ENCODE measurements around the gene ILDR1. TPM values are rescaled to one million over a fixed set of nuclear protein-coding genes. Genes with fewer than 3 reads are reported as not detected.

ILDR1 gene
- total RNA-seq, 1 donor from 2014 or later = 0.16 TPM

DNA sequence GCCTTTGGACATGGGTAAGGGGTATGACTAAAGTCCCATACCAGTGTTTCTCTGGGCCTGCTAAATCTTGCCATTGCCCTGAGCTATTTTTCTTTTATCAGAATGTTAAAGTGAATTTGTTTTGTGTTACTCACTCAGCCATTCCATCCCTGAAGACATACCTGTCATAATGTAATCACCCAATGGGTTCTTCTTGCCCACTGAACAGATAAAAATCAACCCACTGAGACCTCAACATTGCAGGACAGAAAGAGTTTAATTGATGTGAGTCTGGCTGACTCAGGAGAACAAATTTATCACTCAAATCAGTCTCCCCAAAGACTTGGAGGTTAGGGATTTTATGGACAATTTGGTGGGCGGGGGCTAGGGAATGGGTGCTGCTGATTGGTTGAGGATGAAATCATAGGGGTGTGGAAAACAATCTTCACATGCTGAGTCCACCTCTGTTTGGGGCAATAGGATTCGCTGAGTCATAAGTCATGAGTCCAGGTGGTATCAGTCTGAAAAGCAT, 47.4 kb downstream of the ILDR1 start:
- H3K4me3 Mint-ChIP-seq = no peak overlapping the region

GRCh38 chr3:121970047-121970446, 52.0 kb downstream of the ILDR1 start:
- H3K27ac Mint-ChIP-seq = no peak overlapping the region
- intact Hi-C loops (cut with micrococcal nuclease) = no loop called here
- peaks cover 11% of the 10 kb centered on the region for H3K9me3 Mint-ChIP-seq
- H3K4me1 Mint-ChIP-seq = peaks cover 5% of the 10 kb centered on the region
- no peak for DNase-seq
- peaks cover 3% of the 10 kb centered on the region for H3K36me3 Mint-ChIP-seq (ENCODE audit: low read depth)
- H3K4me3 Mint-ChIP-seq = no peak overlapping the region
- H3K27me3 Mint-ChIP-seq = peaks cover 9% of the 10 kb centered on the region

More for the DNA sequence above, 47.4 kb downstream of the ILDR1 start:
- intact Hi-C loops (cut with micrococcal nuclease) = no loop called here
- DNase-seq = no peak
- H3K36me3 Mint-ChIP-seq (ENCODE audit: low read depth) = peaks cover 3% of the 10 kb centered on the region
- H3K4me1 Mint-ChIP-seq = peaks cover 5% of the 10 kb centered on the region
- H3K27ac Mint-ChIP-seq = no peak overlapping the region
- H3K27me3 Mint-ChIP-seq = no peaks in the 10 kb centered on the region
- H3K9me3 Mint-ChIP-seq = peaks cover 20% of the 10 kb centered on the region

DNA sequence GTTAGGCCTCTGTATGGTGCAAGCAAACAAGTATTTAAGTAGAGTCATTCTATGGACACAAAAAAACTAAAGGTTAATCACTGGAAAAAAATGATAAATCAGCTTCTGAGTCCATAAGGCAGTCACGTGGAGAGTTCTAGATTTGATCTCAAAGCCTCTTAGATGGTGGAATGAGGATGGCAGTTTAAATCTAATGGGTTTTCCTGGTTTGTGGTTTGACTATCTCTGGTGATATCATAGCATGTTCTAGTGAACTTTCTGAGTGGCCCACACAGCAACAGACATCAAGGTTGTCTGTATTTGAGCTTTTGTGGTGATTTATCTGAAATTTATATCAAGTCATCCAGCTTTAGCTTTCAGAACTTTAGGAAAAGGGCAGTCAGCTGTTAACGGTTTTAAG, 52.4 kb downstream of the ILDR1 start:
- peaks cover 10% of the 10 kb centered on the region for H3K9me3 Mint-ChIP-seq
- H3K27ac Mint-ChIP-seq = no peak overlapping the region
- peaks cover under 1% of the 10 kb centered on the region for H3K36me3 Mint-ChIP-seq (ENCODE audit: low read depth)
- peaks cover 5% of the 10 kb centered on the region for H3K4me1 Mint-ChIP-seq
- H3K27me3 Mint-ChIP-seq = peaks cover 9% of the 10 kb centered on the region
- H3K4me3 Mint-ChIP-seq = no peak overlapping the region
- intact Hi-C loops (cut with micrococcal nuclease) = no loop called here
- DNase-seq = no peak

GRCh38 chr3:121963608-121964007, 58.4 kb downstream of the ILDR1 start:
- no peak for DNase-seq
- intact Hi-C loops (cut with micrococcal nuclease) = no loop called here
- Mint-ChIP-seq H3K36me3 (ENCODE audit: low read depth) (no peaks in the 10 kb centered on the region), H3K4me3 (no peak overlapping the region), H3K27ac (no peak overlapping the region), H3K9me3 (peaks cover 18% of the 10 kb centered on the region), H3K27me3 (peaks cover 9% of the 10 kb centered on the region), H3K4me1 (no peaks in the 10 kb centered on the region)

GRCh38 chr3:121962443-121962842, 59.6 kb downstream of the ILDR1 start:
- peaks cover 21% of the 10 kb centered on the region for H3K9me3 Mint-ChIP-seq
- DNase-seq = no peak
- no peaks in the 10 kb centered on the region for H3K4me1 Mint-ChIP-seq
- H3K36me3 Mint-ChIP-seq (ENCODE audit: low read depth) = no peaks in the 10 kb centered on the region
- intact Hi-C loops (cut with micrococcal nuclease) = no loop called here
- H3K27ac Mint-ChIP-seq = no peak overlapping the region
- H3K4me3 Mint-ChIP-seq = no peak overlapping the region
- H3K27me3 Mint-ChIP-seq = peaks cover 9% of the 10 kb centered on the region

DNA sequence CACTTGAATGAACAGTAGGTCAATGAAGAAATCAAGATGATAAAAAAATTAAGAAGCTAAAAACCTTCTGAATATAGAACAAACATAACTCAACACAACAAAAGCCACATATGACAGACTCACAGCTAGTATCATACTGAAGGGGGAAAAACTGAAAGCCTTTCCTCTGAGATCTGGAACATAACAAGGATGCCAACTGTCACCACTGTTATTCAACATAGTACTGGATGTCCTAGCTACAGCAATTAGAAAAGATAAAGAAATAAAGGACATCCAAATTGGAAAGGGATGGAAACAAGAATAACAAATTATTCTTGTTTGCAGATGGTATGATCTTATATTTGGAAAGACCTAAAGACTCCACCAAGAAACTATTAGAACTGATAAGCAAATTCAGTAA, 60.8 kb downstream of the ILDR1 start:
- intact Hi-C loops (cut with micrococcal nuclease) = no loop called here

DNA sequence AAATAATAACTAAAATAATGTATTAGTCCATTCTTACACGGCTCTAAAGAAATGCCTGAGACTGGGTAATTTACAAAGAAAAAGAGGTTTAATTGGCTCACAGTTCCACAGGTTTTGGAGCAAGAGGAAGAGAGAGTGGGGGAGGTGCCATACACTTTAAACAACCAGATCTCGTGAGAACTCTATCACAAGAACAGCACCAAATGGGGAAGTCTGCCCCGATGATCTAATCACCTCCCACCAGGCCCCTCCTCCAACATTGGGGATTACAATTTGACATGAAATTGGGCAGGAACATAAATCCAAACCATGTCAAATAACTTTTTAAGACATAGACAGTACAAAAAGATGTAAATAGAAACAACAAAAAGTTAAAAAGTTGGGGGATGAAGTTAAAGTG, 63.2 kb downstream of the ILDR1 start:
- Mint-ChIP-seq H3K4me1 (no peaks in the 10 kb centered on the region), H3K27ac (no peak overlapping the region), H3K4me3 (no peak overlapping the region), H3K27me3 (no peaks in the 10 kb centered on the region), H3K9me3 (peaks cover 14% of the 10 kb centered on the region), H3K36me3 (ENCODE audit: low read depth) (peaks cover 2% of the 10 kb centered on the region)
- intact Hi-C loops (cut with micrococcal nuclease) = no loop called here
- no peak for DNase-seq

More for the DNA sequence above, 60.8 kb downstream of the ILDR1 start:
- Mint-ChIP-seq H3K27ac (no peak overlapping the region), H3K4me1 (no peaks in the 10 kb centered on the region), H3K9me3 (peaks cover 16% of the 10 kb centered on the region), H3K36me3 (ENCODE audit: low read depth) (no peaks in the 10 kb centered on the region), H3K27me3 (peaks cover 4% of the 10 kb centered on the region), H3K4me3 (no peak overlapping the region)
- no peak for DNase-seq

- H3K4me1 Mint-ChIP-seq = no peaks in the 10 kb centered on the region
- H3K4me3 Mint-ChIP-seq = no peak overlapping the region
- H3K36me3 Mint-ChIP-seq (ENCODE audit: low read depth) = peaks cover 2% of the 10 kb centered on the region
- no peak overlapping the region for H3K27ac Mint-ChIP-seq
- no peak for DNase-seq
- intact Hi-C loops (cut with micrococcal nuclease) = no loop called here
- no peaks in the 10 kb centered on the region for H3K27me3 Mint-ChIP-seq
- peaks cover 12% of the 10 kb centered on the region for H3K9me3 Mint-ChIP-seq
Measured at GRCh38 chr3:121957674-121958415, 64.2 kb downstream of the ILDR1 start.

GRCh38 chr3:121956363-121956762, 65.7 kb downstream of the ILDR1 start:
- peaks cover 6% of the 10 kb centered on the region for H3K36me3 Mint-ChIP-seq (ENCODE audit: low read depth)
- H3K4me1 Mint-ChIP-seq = no peaks in the 10 kb centered on the region
- no peak overlapping the region for H3K4me3 Mint-ChIP-seq
- DNase-seq = no peak
- no peak overlapping the region for H3K27ac Mint-ChIP-seq
- peaks cover 8% of the 10 kb centered on the region for H3K9me3 Mint-ChIP-seq
- intact Hi-C loops (cut with micrococcal nuclease) = no loop called here
- H3K27me3 Mint-ChIP-seq = no peaks in the 10 kb centered on the region

DNA sequence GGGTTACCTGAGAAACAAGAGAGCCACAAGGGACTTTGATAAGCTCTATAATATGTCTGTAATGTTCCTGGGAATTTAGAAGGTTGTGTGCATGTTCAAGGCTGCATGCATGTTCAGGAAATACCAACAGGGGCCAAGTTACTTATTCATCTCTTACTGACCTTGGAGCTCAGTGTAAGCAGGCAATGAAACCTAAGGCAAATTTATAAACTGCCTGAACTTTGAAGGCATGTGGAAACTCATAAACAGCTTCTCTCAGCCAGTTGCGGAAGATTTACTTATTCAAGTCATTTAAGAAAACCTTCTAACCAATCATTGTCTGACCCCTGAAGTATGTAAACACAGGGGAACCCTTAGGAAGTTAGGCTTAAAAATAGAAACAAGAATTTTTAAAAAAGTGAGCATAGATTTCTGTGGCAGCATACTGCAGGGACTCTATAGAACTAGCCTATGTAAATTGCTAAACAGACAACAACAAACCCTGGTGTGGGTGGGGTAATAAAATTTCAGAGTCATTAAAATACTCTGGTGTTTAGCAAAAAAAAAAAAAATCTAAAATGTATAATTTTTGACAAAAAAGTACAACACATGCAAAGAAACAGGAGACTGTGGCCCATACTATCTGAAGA, 70.6 kb downstream of the ILDR1 start:
- Mint-ChIP-seq H3K27ac (no peak overlapping the region), H3K4me3 (no peak overlapping the region), H3K4me1 (no peaks in the 10 kb centered on the region), H3K9me3 (peaks cover 8% of the 10 kb centered on the region), H3K36me3 (ENCODE audit: low read depth) (peaks cover 13% of the 10 kb centered on the region), H3K27me3 (no peaks in the 10 kb centered on the region)
- intact Hi-C loops (cut with micrococcal nuclease) = no loop called here
- DNase-seq = no peak

DNA sequence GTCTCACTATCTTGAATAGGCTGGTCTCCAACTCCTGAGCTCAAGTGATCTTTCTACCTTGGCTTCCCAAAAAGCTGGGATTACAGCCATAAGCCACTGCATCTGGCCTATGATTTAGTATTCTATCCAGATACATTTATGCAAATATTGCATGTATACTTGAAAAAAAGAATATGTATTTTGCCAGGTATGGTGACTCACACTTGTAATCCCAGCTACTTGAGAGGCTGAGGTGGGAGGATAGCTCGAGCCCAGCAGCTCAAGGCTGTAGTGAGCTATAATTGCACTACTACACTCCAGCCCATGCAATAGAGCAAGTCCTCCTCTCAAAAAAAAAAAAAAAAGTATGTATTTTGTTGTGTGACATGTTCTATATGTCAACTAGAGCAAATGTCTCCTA, 73.4 kb downstream of the ILDR1 start:
- Mint-ChIP-seq H3K27me3 (no peaks in the 10 kb centered on the region), H3K4me3 (no peak overlapping the region)
- DNase-seq = no peak

DNA sequence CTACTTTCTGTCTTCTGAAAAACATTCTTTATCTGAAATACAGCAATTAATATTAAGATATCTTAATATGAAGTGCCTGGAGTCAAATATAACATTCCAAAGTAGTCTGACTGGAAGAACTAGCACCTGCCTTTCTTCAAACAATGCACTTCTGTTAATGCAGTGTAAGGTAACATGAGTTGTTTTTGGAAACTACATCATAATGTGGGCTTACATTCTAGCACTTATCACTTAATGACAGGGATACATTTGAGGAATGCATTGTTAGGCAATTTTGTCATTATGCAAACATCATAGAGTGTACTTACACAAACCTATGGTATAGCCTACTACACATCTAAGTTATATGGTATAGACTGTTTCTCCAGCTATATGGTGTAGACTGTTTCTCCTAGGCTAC, 78.6 kb downstream of the ILDR1 start:
- Mint-ChIP-seq H3K36me3 (ENCODE audit: low read depth) (peaks cover 8% of the 10 kb centered on the region), H3K4me1 (no peaks in the 10 kb centered on the region), H3K4me3 (no peak overlapping the region), H3K9me3 (no peaks in the 10 kb centered on the region), H3K27me3 (no peaks in the 10 kb centered on the region), H3K27ac (no peak overlapping the region)
- no peak for DNase-seq
- intact Hi-C loops (cut with micrococcal nuclease) = no loop called here

More for the DNA sequence above, 73.4 kb downstream of the ILDR1 start:
- Mint-ChIP-seq H3K27ac (no peak overlapping the region), H3K36me3 (ENCODE audit: low read depth) (peaks cover 11% of the 10 kb centered on the region), H3K4me1 (no peaks in the 10 kb centered on the region), H3K9me3 (peaks cover 4% of the 10 kb centered on the region)
- intact Hi-C loops (cut with micrococcal nuclease) = no loop called here

DNA sequence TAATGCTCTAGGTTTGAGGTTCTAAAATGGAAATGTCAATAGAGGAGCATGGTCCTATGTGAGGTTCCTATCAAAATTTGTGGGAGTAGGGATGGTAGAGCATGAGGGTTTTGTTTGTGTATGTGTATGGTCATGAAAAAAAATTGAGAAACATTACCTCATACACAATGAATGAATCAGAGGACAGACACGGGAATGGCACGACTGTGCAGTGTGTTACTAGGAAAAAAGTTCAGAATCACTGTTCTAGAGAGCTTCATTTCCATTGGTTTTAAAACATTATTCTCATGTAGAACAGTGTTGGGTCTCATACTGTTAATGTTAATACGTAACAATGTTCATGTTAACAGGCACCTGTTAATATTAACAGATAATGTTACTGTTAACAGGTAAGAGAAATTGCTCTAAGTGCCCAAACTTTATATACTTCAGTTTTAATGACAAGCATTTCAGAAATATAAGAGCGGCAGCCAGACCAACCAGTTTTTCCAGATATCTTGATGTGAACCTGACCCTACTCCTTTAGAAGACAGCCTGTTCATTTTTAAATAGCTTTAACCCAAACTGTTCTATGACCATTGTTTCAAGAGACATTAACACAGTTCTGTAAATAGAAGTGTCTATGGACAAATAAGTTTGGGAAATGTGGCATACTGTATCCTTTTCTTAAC, 79.8 kb downstream of the ILDR1 start:
- DNase-seq = no peak
- Mint-ChIP-seq H3K36me3 (ENCODE audit: low read depth) (peaks cover 8% of the 10 kb centered on the region), H3K4me3 (no peak overlapping the region), H3K9me3 (no peaks in the 10 kb centered on the region), H3K27me3 (no peaks in the 10 kb centered on the region), H3K27ac (no peak overlapping the region), H3K4me1 (no peaks in the 10 kb centered on the region)
- intact Hi-C loops (cut with micrococcal nuclease) = no loop called here

DNA sequence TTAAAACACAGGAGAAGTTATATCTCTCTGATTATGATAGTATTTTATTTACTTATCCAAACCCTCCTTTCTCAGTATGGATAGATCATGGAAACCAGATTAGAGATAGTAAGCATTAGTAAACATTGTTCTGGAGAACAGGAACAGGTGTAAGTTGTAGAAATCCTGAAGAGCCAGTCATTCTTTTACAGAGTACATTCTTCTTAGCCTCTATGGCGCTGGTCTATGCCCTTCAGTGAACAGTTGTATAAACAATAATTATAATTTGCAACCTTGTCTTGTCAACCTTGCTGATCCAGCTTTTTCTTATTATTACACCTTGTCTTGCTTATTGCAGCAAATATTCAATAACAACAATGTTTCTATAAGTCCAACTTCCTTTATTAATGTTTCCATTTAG, 80.5 kb downstream of the ILDR1 start:
- Mint-ChIP-seq H3K9me3 (no peaks in the 10 kb centered on the region), H3K4me3 (no peak overlapping the region), H3K27me3 (no peaks in the 10 kb centered on the region), H3K36me3 (ENCODE audit: low read depth) (peaks cover 8% of the 10 kb centered on the region), H3K27ac (no peak overlapping the region), H3K4me1 (no peaks in the 10 kb centered on the region)
- no peak for DNase-seq
- intact Hi-C loops (cut with micrococcal nuclease) = no loop called here

Data from activated CD4-positive, alpha-beta T cell treated with anti-CD3 and anti-CD28 coated beads, Interleukin-2, amount 10 ng/mL, durations not matched to agents 24 days and 14 days (primary cell).